ENCODE measurements around the gene BTBD16. TPM values are rescaled to one million over a fixed set of nuclear protein-coding genes. Genes with fewer than 3 reads are reported as not detected.

Gene BTBD16
- total and polyA plus RNA-seq, 2 donors (not counting 1 experiment from before 2014, with no cell fraction given), result not detected

- Histone ChIP-seq H3K79me2 (ENCODE audit: control insufficient read depth, insufficient read depth, low read length) (no peaks in the 10 kb centered on the region), H3K27me3 (replicated peaks in 1 of 4; ENCODE audit: control extremely low read depth in 1 of 4, control insufficient read depth in 3 of 4, insufficient read depth in 4 of 4, low read length in 3 of 4) (no peaks in the 10 kb centered on the region), H3K36me3 (replicated peaks in 1 of 2; ENCODE audit: control extremely low read depth in 1 of 2, control insufficient read depth in 1 of 2, extremely low read depth in 1 of 2, insufficient read depth in 2 of 2, low read length in 1 of 2) (no peaks in the 10 kb centered on the region), H2AFZ (ENCODE audit: insufficient read depth, low read depth, low read length, poor library complexity, severe bottlenecking) (no peak overlapping the region), H3K9ac (ENCODE audit: low read length) (no peak overlapping the region), H4K20me1 (ENCODE audit: control insufficient read depth, insufficient read depth, low read length, poor library complexity, severe bottlenecking) (no peaks in the 10 kb centered on the region), H3K27ac (ENCODE audit: low read length in 2 of 2) (no peak overlapping the region), H3K4me1 (ENCODE audit: control insufficient read depth in 2 of 2, insufficient read depth in 2 of 2, low read length in 2 of 2) (no peaks in the 10 kb centered on the region), H3K4me2 (replicated peaks; ENCODE audit: low read depth, low read length, poor library complexity, severe bottlenecking) (no peak overlapping the region), H3K9me3 (ENCODE audit: control extremely low read depth in 1 of 3, control insufficient read depth in 2 of 3, insufficient read depth in 1 of 3, low read length in 2 of 3) (peaks cover 0 to 6% (median 2%) of the 10 kb centered on the region in 3 donors), H3K4me3 (ENCODE audit: control extremely low read depth in 1 of 5, extremely low read depth in 1 of 5, insufficient read depth in 1 of 5, low read depth in 2 of 5, low read length in 4 of 5) (no peak overlapping the region)
- intact Hi-C loops (cut with micrococcal nuclease), result no loop called here
- CTCF ChIA-PET, result interaction anchor here (0.7 kb wide), 1 partner anchor 23 kb away, joined by 3 read pairs; no protein-coding TSS in a partner anchor
- Mint-ChIP-seq H3K4me3 (no peak overlapping the region), H3K27ac (no peak overlapping the region), H3K27me3 (peaks cover 11% of the 10 kb centered on the region), H3K4me1 (no peaks in the 10 kb centered on the region), H3K9me3 (ENCODE audit: insufficient read depth) (peaks cover 2% of the 10 kb centered on the region)
- POLR2A ChIA-PET, result no interaction called here
- ATAC-seq (ENCODE audit: low read depth), result no peak
- no peak for TF ChIP-seq EZH2 (IDR thresholded peaks at IDR 0.05; ENCODE audit: borderline replicate concordance, insufficient read depth, low read depth, low read length, poor library complexity, severe bottlenecking)
- no peak for TF ChIP-seq CTCF (IDR thresholded peaks at IDR 0.05)
- DNase-seq, result no peak
- WGBS (ENCODE audit: insufficient coverage), result 88% methylated on average over 3 of the region's 3 CpGs
Measured at GRCh38 chr10:122257041-122257440, 14.1 kb upstream of the BTBD16 start.

- H3K4me1 ChIP-seq (ENCODE audit: control insufficient read depth in 2 of 2, insufficient read depth in 2 of 2, low read length in 2 of 2), result no peaks in the 10 kb centered on the region
- ChIA-PET CTCF (interaction anchor here (0.9 kb wide), 1 partner anchor 10 kb away, joined by 3 read pairs; no protein-coding TSS in a partner anchor), POLR2A (no interaction called here)
- Mint-ChIP-seq H3K4me1 (no peaks in the 10 kb centered on the region), H3K27me3 (peaks cover 11% of the 10 kb centered on the region), H3K9me3 (ENCODE audit: insufficient read depth) (peaks cover 6% of the 10 kb centered on the region), H3K27ac (no peak overlapping the region), H3K4me3 (no peak overlapping the region)
- no peak overlapping the region for H3K4me2 ChIP-seq (replicated peaks; ENCODE audit: low read depth, low read length, poor library complexity, severe bottlenecking)
- no peaks in the 10 kb centered on the region for H3K36me3 ChIP-seq (replicated peaks in 1 of 2; ENCODE audit: control extremely low read depth in 1 of 2, control insufficient read depth in 1 of 2, extremely low read depth in 1 of 2, insufficient read depth in 2 of 2, low read length in 1 of 2)
- TF ChIP-seq CTCF (IDR thresholded peaks at IDR 0.05) (no peak), EZH2 (IDR thresholded peaks at IDR 0.05; ENCODE audit: borderline replicate concordance, insufficient read depth, low read depth, low read length, poor library complexity, severe bottlenecking) (no peak)
- no peak for ATAC-seq (ENCODE audit: low read depth)
- H4K20me1 ChIP-seq (ENCODE audit: control insufficient read depth, insufficient read depth, low read length, poor library complexity, severe bottlenecking), result no peaks in the 10 kb centered on the region
- no peak overlapping the region for H3K9ac ChIP-seq (ENCODE audit: low read length)
- no peak overlapping the region for H2AFZ ChIP-seq (ENCODE audit: insufficient read depth, low read depth, low read length, poor library complexity, severe bottlenecking)
- WGBS (ENCODE audit: insufficient coverage), result 83% methylated on average over 16 of the region's 25 CpGs
- H3K9me3 ChIP-seq (ENCODE audit: control extremely low read depth in 1 of 3, control insufficient read depth in 2 of 3, insufficient read depth in 1 of 3, low read length in 2 of 3), result peaks cover 0 to 10% (median 4%) of the 10 kb centered on the region in 3 donors
- no peak for DNase-seq
- no peaks in the 10 kb centered on the region for H3K79me2 ChIP-seq (ENCODE audit: control insufficient read depth, insufficient read depth, low read length)
- no peak overlapping the region for H3K27ac ChIP-seq (ENCODE audit: low read length in 2 of 2)
- intact Hi-C loops (cut with micrococcal nuclease), result no loop called here
- no peaks in the 10 kb centered on the region for H3K27me3 ChIP-seq (replicated peaks in 1 of 4; ENCODE audit: control extremely low read depth in 1 of 4, control insufficient read depth in 3 of 4, insufficient read depth in 4 of 4, low read length in 3 of 4)
- no peak overlapping the region for H3K4me3 ChIP-seq (ENCODE audit: control extremely low read depth in 1 of 5, extremely low read depth in 1 of 5, insufficient read depth in 1 of 5, low read depth in 2 of 5, low read length in 4 of 5)
Measured at GRCh38 chr10:122258136-122259074, 12.7 kb upstream of the BTBD16 start.

Data from B cell (primary cell).